Keratinocyte (primary cell): ENCODE data around the gene MLN. TPM values are rescaled to one million over a fixed set of nuclear protein-coding genes. Genes with fewer than 3 reads are reported as not detected.

Source experiments
- DNase-seq: peaks from one replicate; pipeline ENCODE4 v3.0.0-alpha.2; 2011; ENCODE audit warnings: low read depth, missing footprints, low spot score
- FAIRE-seq: peaks from 2 replicates; lab custom pipeline; 2011; peaks lifted over from hg19 to GRCh38; lab: Jason Lieb, UNC
- H2AFZ ChIP-seq: 2 replicates; pipeline ENCODE4 v1.6.0; 2012; ENCODE audit warnings: low read length, control low read depth, inconsistent platforms; ENCODE audit not compliant: control insufficient read depth
- H3K27ac ChIP-seq: 2 replicates; pipeline ENCODE4 v1.5.1; 2011; ENCODE audit warnings: low read length; ENCODE audit not compliant: control insufficient read depth, insufficient read depth
- H3K27me3 ChIP-seq: 3 replicates; pipeline ENCODE4 v1.6.0; 2011; ENCODE audit warnings: low read length; ENCODE audit not compliant: control insufficient read depth, insufficient read depth; ENCODE audit errors: extremely low read depth
- H3K36me3 ChIP-seq, 2 experiments: 2 replicates in 1 of 2; 3 replicates in 1 of 2; pipeline ENCODE4 v1.5.1; 2011; ENCODE audit warnings: low read length in 2 of 2, mild to moderate bottlenecking in 1 of 2; ENCODE audit not compliant: control insufficient read depth in 2 of 2, insufficient read depth in 2 of 2; ENCODE audit errors: extremely low read depth in 1 of 2
- H3K4me1 ChIP-seq: 3 replicates; pipeline ENCODE4 v1.5.1; 2011; ENCODE audit warnings: low read length; ENCODE audit not compliant: control insufficient read depth, insufficient read depth; ENCODE audit errors: extremely low read depth
- H3K4me2 ChIP-seq: 3 replicates; pipeline ENCODE4 v1.6.0; 2011; ENCODE audit warnings: low read depth, low read length; ENCODE audit not compliant: control insufficient read depth, insufficient read depth; ENCODE audit errors: extremely low read depth
- H3K4me3 ChIP-seq, 3 experiments: fragments of 200-600 bp in 1 of 3; sonication (generic) in 1 of 3; 2 replicates in 2 of 3; 3 replicates in 1 of 3; pipeline ENCODE4 v1.5.1; 2011 to 2016; ENCODE audit warnings: low read length in 3 of 3, mild to moderate bottlenecking in 3 of 3, control low read depth in 2 of 3, inconsistent platforms in 1 of 3, low read depth in 1 of 3, mixed read lengths in 1 of 3, mixed run types in 1 of 3, moderate library complexity in 1 of 3; ENCODE audit not compliant: control insufficient read depth in 2 of 3, insufficient read depth in 2 of 3; ENCODE audit errors: extremely low read depth in 1 of 3
- H3K79me2 ChIP-seq: 2 replicates; pipeline ENCODE4 v1.6.0; 2012; ENCODE audit warnings: low read length; ENCODE audit not compliant: control insufficient read depth, insufficient read depth
- H3K9ac ChIP-seq: 3 replicates; pipeline ENCODE4 v1.6.0; 2011; ENCODE audit warnings: low read length; ENCODE audit not compliant: control insufficient read depth, insufficient read depth; ENCODE audit errors: extremely low read depth
- H3K9me1 ChIP-seq: 3 replicates; pipeline ENCODE4 v1.6.0; 2011; ENCODE audit warnings: low read length; ENCODE audit not compliant: control insufficient read depth, insufficient read depth; ENCODE audit errors: extremely low read depth
- H3K9me3 ChIP-seq: 2 replicates; pipeline ENCODE4 v1.5.1; 2012; ENCODE audit warnings: low read depth, low read length; ENCODE audit not compliant: control insufficient read depth
- H4K20me1 ChIP-seq: 3 replicates; pipeline ENCODE4 v1.6.0; 2011; ENCODE audit warnings: low read length; ENCODE audit not compliant: control insufficient read depth, insufficient read depth; ENCODE audit errors: extremely low read depth
- EZH2 ChIP-seq: IDR thresholded peaks from one replicate; pipeline ENCODE4 v1.6.1; 2012; ENCODE audit warnings: inconsistent platforms, mild to moderate bottlenecking, low read length, moderate library complexity
- dilution Hi-C: fragments of 300-500 bp; cut with MboI; formaldehyde crosslinking; loops from one replicate; pipeline ENCODE4 v1.7.0; 2020; ENCODE audit warnings: low sequenced_read_pairs; ENCODE audit not compliant: extremely low pct_ligation_motif_present
- polyA plus RNA-seq, 5 experiments: library from polyadenylated mRNA; depleted of rRNA in 3 of 5; stranded (reverse) in 3 of 5; stranded (forward) in 1 of 5; unstranded in 1 of 5; fragments of >200 nt; gene quantifications; 1 replicate in 1 of 5; 2 replicates in 3 of 5; 3 replicates in 1 of 5; pipeline versions ENCODE4 v1.2.1 to v1.2.3, GENCODE V29; 2011 to 2012; ENCODE audit warnings: missing spikeins in 2 of 5, low read depth in 1 of 5, low replicate concordance in 1 of 5
- TF ChIP-seq, protein P1 (sequence below), 3 experiments: IDR thresholded peaks in 1 of 3; conservative IDR thresholded peaks in 1 of 3; optimal IDR thresholded peaks in 1 of 3; 2 replicates in 2 of 3; 3 replicates in 1 of 3; pipeline versions ENCODE3 to v1.5.1; 2011; ENCODE audit warnings: low read length in 3 of 3, mild to moderate bottlenecking in 3 of 3, moderate library complexity in 2 of 3, control low read depth in 1 of 3, inconsistent platforms in 1 of 3; ENCODE audit not compliant: insufficient read depth in 2 of 3; ENCODE audit errors: extremely low read depth in 1 of 3

MLN gene
- polyA plus RNA-seq, 1 donor (not counting 4 experiments of a cell fraction or from before 2014, with no cell fraction given): not detected

DNA sequence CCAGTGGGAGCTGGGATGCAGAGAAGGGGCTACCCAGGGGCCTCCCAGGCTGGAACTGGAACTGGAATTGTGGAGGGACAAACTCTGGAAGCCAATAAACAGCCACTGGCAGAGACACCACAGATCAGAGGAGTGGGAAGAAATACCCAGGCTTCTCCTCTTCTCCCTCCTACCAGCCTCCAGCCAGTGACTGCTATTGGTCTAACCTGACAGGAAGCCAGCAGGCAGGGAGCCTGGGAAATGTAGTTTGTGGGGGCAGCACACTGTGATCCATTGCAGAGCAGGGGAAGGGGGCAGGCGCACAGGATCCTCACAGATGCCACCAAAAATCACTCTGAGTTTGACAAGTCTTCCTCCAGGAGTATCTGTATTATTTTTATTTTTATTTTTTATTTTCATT lies 12.1 kb upstream of the MLN start:
- no peak overlapping the region for H3K4me3 ChIP-seq
- no peaks in the 10 kb centered on the region for H3K9me1 ChIP-seq
- H4K20me1 ChIP-seq: no peaks in the 10 kb centered on the region
- no peak overlapping the region for H3K27ac ChIP-seq
- no peaks in the 10 kb centered on the region for H3K36me3 ChIP-seq
- no peak overlapping the region for H3K9ac ChIP-seq
- no peak overlapping the region for H2AFZ ChIP-seq
- TF ChIP-seq, protein P1, sequence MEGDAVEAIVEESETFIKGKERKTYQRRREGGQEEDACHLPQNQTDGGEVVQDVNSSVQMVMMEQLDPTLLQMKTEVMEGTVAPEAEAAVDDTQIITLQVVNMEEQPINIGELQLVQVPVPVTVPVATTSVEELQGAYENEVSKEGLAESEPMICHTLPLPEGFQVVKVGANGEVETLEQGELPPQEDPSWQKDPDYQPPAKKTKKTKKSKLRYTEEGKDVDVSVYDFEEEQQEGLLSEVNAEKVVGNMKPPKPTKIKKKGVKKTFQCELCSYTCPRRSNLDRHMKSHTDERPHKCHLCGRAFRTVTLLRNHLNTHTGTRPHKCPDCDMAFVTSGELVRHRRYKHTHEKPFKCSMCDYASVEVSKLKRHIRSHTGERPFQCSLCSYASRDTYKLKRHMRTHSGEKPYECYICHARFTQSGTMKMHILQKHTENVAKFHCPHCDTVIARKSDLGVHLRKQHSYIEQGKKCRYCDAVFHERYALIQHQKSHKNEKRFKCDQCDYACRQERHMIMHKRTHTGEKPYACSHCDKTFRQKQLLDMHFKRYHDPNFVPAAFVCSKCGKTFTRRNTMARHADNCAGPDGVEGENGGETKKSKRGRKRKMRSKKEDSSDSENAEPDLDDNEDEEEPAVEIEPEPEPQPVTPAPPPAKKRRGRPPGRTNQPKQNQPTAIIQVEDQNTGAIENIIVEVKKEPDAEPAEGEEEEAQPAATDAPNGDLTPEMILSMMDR (optimal IDR thresholded peaks at IDR 0.05 in 1 of 3, IDR thresholded peaks at IDR 0.05 in 1 of 3, conservative IDR thresholded peaks at IDR 0.05 in 1 of 3; ENCODE audit: extremely low read depth in 1 of 3, insufficient read depth in 2 of 3, low read length in 3 of 3): no peak
- no peak for TF ChIP-seq EZH2
- H3K4me1 ChIP-seq: no peaks in the 10 kb centered on the region
- no peaks in the 10 kb centered on the region for H3K79me2 ChIP-seq
- FAIRE-seq (no peak), DNase-seq (no peak)
- peaks cover 32% of the 10 kb centered on the region for H3K27me3 ChIP-seq
- dilution Hi-C loops: no loop called here
- no peak overlapping the region for H3K4me2 ChIP-seq
- no peaks in the 10 kb centered on the region for H3K9me3 ChIP-seq

DNA sequence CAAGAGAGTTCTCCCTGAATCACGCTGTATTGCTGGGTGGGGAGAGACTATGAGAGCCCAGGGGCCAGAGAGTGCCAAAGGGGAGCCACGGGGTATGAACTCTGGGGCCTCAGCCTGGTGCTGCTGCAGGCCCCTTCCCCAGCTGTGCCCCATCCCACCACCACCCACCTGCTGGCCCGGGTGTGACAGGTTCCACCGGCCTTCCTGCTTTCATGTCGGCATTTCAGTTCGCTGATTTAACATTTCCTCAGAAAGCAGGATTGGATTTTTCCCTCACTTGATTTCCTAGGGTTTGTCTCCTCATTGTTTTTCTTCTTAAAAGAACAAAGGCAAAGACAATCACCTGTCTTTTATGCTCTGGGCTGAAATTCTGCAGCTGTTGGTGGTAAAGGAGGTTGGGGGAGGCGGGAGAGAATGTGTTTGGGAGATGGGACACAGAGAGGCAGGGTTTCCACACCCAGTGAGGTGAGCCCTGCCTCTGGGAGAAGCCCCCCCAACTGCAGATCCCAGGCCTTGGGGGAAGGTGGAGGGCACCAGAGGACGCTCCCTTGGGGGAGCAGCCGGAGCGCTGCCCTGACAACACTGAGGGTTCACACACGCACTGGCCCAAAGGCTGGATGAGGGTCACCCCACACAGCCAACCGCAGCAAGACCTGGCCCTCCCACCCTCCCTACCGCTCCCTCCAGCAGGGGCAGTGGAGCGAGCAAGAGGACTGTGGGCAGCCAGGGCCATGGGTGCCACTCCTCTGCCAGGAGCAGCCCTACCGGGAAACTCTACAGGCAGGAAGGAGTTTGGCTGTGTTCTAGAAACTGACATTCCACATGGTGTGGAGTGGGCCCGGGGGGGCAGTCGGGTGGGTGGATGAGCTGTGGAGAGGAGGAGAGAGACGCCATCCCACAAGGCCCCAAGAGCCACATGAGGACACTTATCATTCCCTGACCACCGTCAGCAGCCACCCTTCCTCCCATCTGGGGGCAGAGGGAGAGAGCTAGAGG lies 10.5 kb upstream of the MLN start:
- H3K79me2 ChIP-seq: no peaks in the 10 kb centered on the region
- no peaks in the 10 kb centered on the region for H3K36me3 ChIP-seq
- H3K27ac ChIP-seq: no peak overlapping the region
- H3K9ac ChIP-seq: no peak overlapping the region
- no peaks in the 10 kb centered on the region for H3K9me1 ChIP-seq
- no peak overlapping the region for H2AFZ ChIP-seq
- no peaks in the 10 kb centered on the region for H3K9me3 ChIP-seq
- H3K4me3 ChIP-seq: no peak overlapping the region
- DNase-seq: no peak
- H4K20me1 ChIP-seq: no peaks in the 10 kb centered on the region
- H3K4me1 ChIP-seq: no peaks in the 10 kb centered on the region
- dilution Hi-C loops: no loop called here
- H3K27me3 ChIP-seq: peaks cover 32% of the 10 kb centered on the region
- TF ChIP-seq, protein P1 (optimal IDR thresholded peaks at IDR 0.05 in 1 of 3, IDR thresholded peaks at IDR 0.05 in 1 of 3, conservative IDR thresholded peaks at IDR 0.05 in 1 of 3; ENCODE audit: extremely low read depth in 1 of 3, insufficient read depth in 2 of 3, low read length in 3 of 3): no peak
- no peak for TF ChIP-seq EZH2
- FAIRE-seq: no peak
- no peak overlapping the region for H3K4me2 ChIP-seq
